ENCODE measurements around the gene DMAC1. TPM values are rescaled to one million over a fixed set of nuclear protein-coding genes. Genes with fewer than 3 reads are reported as not detected.
A peak's percentile ranks its signal among the peaks of the same experiment; 100 is the strongest.

The DMAC1 gene
- total and polyA plus RNA-seq, 12 donors: 22.1 to 172 (median 149) TPM

DNA sequence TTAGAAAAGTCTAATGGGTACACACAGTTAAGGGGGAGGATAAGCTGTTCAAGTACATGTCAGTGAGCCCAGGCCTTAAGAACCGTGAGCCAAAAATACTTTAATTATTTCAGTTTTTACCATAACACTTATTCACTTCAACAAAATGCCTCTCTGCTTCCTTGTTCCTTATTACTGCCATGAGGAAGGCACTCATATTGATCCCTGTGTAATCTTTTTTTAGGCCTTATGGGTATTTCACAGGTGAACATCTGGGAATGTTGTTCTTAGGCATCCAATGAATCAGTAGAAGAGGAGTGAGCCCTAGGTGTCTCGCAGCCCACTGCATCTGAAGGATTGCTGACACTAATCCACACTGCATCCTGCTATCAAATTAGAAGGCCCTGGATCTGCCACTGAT is 13.5 kb upstream of the DMAC1 start:
- no peaks in the 10 kb centered on the region for H3K9me3 ChIP-seq
- no peaks in the 10 kb centered on the region for H3K4me1 ChIP-seq
- H3K27me3 ChIP-seq: no peaks in the 10 kb centered on the region
- ATAC-seq (no peak), DNase-seq (no peak)
- H3K27ac ChIP-seq: no peak overlapping the region
- TF ChIP-seq, protein P1, sequence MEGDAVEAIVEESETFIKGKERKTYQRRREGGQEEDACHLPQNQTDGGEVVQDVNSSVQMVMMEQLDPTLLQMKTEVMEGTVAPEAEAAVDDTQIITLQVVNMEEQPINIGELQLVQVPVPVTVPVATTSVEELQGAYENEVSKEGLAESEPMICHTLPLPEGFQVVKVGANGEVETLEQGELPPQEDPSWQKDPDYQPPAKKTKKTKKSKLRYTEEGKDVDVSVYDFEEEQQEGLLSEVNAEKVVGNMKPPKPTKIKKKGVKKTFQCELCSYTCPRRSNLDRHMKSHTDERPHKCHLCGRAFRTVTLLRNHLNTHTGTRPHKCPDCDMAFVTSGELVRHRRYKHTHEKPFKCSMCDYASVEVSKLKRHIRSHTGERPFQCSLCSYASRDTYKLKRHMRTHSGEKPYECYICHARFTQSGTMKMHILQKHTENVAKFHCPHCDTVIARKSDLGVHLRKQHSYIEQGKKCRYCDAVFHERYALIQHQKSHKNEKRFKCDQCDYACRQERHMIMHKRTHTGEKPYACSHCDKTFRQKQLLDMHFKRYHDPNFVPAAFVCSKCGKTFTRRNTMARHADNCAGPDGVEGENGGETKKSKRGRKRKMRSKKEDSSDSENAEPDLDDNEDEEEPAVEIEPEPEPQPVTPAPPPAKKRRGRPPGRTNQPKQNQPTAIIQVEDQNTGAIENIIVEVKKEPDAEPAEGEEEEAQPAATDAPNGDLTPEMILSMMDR (IDR thresholded peaks at IDR 0.05): no peak
- WGBS, 2 donors: 90 to 97% methylated on average over 2 of the region's 2 CpGs
- no peaks in the 10 kb centered on the region for H3K36me3 ChIP-seq
- H3K4me3 ChIP-seq: no peak overlapping the region
- intact Hi-C loops (cut with DNase I): no loop called here

DNA sequence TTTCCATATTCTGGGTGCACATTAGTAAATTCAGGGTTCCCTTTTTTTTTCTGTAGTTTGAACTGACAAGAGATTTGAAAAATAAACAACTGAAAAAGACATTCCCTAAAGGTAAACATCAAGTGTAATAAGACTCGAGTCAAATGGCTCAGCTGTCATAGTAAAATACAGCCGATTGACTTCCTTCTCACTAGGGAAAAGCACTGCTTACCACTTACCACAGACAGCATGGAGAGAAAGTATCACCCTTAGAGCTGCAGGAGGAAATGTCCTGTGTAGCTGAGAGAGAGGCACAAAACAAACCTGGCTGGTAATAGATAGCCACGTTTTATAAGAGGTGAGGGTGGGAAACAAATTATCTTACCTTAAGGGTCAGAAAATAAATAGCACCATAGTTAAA is 12.1 kb upstream of the DMAC1 start:
- WGBS, 2 donors: 68 to 70% methylated on average over 3 of the region's 3 CpGs

DNA sequence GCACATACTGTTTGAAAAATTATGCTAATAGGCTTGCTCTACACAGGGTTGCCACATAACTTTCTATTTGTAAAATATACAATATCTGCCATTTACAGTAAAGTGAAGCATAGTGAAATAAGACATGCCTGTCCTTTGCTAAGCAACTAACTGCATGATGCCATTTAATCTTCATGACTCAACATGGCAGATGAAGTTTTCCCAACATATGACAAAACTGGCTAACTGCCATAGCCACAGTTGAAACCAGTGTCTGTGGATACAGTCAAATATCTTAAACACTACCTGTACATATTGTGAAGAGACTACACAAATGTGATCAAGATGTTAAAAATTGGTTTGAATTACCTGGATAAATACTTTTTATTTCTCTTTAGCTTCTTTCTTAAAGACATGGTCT is 3.1 kb upstream of the DMAC1 start:
- no peak overlapping the region for H3K27ac ChIP-seq
- H3K27me3 ChIP-seq: no peaks in the 10 kb centered on the region
- no peak for ATAC-seq
- intact Hi-C loops (cut with DNase I): no loop called here
- H3K9me3 ChIP-seq: no peaks in the 10 kb centered on the region
- no peak overlapping the region for H3K4me3 ChIP-seq
- no peak for DNase-seq
- peaks cover 0 to 6% (median 0%) of the 10 kb centered on the region in 9 donors for H3K36me3 ChIP-seq
- TF ChIP-seq, protein P1 (IDR thresholded peaks at IDR 0.05): no peak
- peaks cover 0 to 16% (median 11%) of the 10 kb centered on the region in 9 donors for H3K4me1 ChIP-seq

More for the DNA sequence above, 12.1 kb upstream of the DMAC1 start:
- intact Hi-C loops (cut with DNase I): no loop called here
- no peak overlapping the region for H3K27ac ChIP-seq
- H3K4me3 ChIP-seq: no peak overlapping the region
- no peak for ATAC-seq
- H3K36me3 ChIP-seq: no peaks in the 10 kb centered on the region
- no peaks in the 10 kb centered on the region for H3K27me3 ChIP-seq
- no peaks in the 10 kb centered on the region for H3K4me1 ChIP-seq
- TF ChIP-seq, protein P1 (IDR thresholded peaks at IDR 0.05): no peak
- no peaks in the 10 kb centered on the region for H3K9me3 ChIP-seq
- no peak for DNase-seq

DNA sequence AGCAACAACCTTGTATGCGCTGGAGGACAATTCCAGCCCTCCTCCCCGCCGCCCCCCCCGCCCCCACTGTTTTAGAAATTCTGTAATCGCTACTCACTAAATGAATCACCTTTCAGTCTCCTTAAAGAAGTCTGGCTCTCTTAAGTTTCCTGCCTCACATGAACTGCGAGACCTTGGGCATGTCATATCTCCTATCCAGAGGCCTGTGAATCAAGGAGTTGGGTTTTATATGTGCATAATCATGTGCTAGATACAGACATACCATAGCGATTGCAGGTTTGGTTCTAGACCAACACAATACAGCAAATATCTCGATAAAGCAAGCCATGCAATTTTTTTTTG is 337 bp upstream of the DMAC1 start:
- no peaks in the 10 kb centered on the region for H3K9me3 ChIP-seq
- TF ChIP-seq, protein P1 (IDR thresholded peaks at IDR 0.05): no peak
- H3K27ac ChIP-seq: peak overlapping the region in 9 of 10 donors; percentile 92 to 97 (median 95)
- H3K27me3 ChIP-seq: no peaks in the 10 kb centered on the region
- peaks cover 0 to 20% (median 13%) of the 10 kb centered on the region in 9 donors for H3K4me1 ChIP-seq
- peaks cover 0 to 33% (median 8%) of the 10 kb centered on the region in 9 donors for H3K36me3 ChIP-seq
- H3K4me3 ChIP-seq: peak overlapping the region in 9 of 10 donors; percentile 69 to 90 (median 82)
- DNase-seq (no peak), ATAC-seq (peak in 7 of 8 donors; percentile 8 to 29 (median 11))
- 29 to 41% methylated on average over 6 to 8 of the region's 8 CpGs for WGBS, 2 donors
- intact Hi-C loops (cut with DNase I): no loop called here
